Measurements from ENCODE around the gene ALG12.

The ALG12 gene

DNA sequence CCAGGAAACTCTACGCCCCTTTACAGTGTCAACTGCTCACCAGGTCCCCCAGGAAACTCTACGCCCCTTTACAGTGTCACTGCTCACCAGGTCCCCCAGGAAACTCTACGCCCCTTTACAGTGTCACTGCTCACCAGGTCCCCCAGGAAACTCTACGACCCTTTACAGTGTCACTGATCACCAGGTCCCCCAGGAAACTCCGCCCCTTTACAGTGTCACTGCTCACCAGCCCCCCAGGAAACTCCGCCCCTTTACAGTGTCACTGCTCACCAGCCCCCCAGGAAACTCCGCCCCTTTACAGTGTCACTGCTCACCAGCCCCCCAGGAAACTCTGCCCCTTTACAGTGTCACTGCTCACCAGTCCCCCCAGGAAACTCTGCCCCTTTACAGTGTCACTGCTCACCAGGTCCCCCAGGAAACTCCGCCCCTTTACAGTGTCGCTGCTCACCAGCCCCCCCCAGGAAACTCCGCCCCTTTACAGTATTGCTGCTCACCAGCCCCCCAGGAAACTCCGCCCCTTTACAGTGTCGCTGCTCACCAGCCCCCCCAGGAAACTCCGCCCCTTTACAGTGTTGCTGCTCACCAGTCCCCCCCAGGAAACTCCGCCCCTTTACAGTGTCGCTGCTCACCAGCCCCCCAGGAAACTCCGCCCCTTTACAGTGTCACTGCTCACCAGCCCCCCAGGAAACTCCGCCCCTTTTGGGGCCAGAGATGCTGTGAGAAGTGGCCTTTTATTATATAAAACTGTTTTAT is 27.0 kb upstream of the ALG12 start:
- DNase-seq: peak; percentile 49

DNA sequence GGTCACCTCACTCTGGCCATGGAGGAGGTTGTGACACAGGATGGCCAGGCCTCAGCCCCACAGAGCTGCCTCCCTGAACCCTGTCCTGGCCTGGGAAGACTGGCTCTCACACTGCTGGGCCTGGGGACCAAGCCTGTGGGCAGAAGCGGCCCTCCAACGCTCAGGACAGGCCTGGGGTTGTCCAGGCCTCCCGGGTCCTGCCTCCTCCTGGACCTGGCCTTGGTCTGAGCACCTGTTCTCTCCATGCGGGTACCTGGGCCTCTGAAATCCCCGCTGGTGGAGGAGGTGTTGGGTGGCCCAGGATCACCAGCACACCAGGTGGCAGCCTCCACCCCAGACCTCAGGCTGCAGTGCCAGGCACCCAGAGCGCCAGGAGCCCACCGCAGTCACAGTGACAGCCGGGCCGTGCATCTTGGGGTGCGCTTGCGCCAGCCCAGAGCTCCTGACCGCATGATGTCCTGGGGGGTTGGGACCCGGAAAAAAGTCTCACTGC is 26.2 kb upstream of the ALG12 start:
- DNase-seq: no peak

DNA sequence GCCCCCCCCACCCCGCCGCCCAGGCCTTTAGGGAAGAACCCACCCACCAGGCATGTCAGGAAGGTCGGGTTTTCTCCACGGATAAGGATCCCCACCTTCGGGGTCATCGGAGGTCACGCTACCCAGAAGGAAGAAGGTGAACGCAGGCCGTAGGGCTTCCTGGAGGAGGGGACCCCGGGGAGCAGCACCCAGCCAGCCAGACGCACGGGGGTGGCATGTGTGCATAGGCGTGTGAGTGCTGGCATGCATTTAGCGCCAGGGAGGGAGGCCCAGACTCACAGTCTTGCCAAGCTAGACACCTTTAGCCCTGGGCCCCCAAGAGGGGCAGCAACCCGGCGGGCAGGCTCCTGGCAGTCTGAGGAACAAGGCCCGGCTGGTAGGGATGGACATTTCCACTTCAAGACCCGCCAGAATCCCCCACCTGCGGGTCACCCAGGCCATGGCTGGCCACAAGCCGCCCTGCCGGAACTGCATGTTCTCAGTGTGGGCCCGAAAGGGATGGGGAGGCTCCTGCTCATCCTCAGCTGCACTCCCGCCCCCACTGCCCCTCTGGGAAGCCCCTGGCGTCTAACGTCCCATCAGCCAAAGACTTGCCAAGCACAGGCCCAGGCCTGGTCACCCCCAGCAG is 25.6 kb upstream of the ALG12 start:
- DNase-seq: no peak

DNA sequence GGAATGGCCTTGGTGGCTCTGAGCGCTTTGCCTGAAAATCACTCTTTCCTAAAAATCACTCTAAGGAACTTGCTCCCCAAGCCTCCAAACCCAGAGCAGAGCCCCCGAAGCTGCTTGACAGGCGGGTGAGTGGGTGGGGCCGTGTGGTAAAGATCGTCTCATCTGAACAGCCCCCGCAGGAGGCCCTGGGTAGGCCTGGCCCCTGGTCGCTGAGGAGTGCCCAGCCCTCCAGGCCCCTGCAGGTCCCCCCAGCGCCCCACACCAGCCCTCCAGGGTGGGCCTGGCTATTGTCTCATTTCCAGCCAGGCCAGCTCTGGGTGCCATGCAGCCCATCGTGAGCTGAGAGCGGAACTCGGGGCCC is 25.1 kb upstream of the ALG12 start:
- no peak for DNase-seq

DNA sequence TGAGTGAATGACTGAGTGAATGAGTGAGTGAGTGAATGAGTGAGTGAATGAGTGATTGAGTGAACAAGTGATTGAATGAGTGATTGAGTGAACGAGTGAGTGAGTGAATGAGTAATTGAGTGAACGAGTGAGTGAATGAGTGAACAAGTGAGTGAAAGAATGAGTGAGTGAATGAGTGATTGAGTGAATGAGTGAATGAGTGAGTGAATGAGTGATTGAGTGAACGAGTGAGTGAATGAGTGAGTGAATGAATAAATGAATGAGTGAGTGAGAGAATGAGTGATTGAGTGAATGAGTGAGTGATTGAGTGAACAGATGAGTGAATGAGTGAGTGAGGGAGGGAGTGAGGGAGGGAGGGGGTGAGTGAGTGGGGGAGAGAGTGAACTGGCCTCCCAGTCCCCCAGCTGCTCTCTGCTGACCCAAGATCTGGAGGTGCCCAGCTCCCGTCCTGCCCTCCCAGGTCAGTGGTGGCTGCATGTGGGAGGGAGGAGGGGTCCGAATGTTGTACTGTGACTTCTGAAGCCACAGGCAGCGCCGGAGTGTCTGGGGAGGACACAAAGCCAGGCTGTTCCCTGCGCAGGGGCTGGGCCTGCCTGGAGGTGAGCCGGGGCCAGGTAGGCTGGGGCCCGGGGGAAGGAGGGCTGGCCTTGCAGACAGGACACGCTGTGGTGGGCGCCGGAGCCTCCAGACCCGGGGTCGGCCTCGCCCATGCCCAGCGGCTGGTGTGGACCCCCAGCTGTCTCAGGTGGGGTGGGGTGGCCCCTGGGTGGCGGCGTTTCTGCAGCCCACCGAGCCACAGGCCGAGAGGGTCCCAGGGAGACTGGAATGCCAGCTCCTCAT is 24.5 kb upstream of the ALG12 start:
- DNase-seq: no peak

DNA sequence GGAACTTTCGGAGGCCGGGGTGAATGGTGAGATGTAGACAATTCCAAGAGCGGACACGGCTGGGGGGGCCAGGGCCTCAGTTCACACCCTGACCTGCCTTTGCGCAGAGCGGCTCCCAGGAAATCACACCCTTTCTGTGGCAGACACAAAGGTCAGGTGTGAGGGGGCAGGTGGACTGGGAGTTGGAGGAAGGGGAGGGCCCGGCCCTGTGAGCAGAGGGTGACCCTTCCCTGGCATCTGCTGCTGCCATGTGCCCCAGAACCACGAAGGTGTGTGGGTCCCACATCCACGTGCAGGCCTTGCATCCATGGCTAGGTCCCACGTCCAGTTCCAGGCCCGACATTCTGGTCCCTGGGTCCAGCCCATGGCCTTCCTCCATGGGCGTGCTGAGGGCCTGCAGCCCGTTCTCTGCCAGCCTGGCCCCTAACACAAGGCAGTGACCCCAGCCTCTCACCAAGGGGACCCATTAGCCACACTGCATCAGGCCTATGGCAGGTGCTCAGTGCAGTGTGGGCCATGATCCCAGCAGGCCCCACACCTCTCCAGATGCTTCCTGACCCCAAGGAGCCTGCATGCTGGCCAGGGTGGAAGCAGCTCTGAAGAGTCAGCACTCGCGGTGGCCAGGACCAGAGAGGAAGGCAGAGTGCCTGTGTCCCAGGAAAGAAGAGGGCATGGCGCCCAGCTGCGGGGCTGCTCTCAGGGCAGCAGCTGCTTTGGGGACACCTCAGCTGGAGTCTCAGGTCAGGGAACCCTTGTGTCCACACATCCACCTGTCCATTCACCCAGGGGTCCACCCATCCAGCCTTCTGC is 23.5 kb upstream of the ALG12 start:
- DNase-seq: no peak

DNA sequence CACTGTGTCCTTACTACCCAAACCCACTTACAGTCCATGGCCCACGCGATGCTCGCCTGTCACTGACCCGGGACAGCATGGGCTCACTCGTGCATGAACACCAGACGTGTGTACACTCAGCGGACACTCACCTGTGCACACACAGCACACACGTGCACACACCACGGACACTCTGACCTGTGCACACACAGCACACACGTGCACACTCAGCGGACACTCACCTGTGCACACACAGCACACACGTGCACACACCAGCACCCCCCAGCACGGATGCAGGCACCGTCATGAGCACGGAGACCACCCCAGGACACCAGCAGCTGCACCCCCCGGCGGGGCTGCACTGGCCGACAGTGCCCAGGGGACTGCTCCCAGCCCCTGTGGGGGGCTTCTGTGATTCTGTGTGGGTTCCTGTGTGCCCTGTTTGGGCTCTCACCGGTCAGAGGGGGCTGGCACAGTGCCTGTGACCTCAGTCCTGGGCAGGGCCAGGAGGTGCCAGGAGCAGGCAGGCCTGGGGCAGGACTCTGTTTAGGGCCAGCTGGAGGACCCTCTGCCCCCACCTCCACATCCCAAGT is 20.4 kb upstream of the ALG12 start:
- no peak for DNase-seq

DNA sequence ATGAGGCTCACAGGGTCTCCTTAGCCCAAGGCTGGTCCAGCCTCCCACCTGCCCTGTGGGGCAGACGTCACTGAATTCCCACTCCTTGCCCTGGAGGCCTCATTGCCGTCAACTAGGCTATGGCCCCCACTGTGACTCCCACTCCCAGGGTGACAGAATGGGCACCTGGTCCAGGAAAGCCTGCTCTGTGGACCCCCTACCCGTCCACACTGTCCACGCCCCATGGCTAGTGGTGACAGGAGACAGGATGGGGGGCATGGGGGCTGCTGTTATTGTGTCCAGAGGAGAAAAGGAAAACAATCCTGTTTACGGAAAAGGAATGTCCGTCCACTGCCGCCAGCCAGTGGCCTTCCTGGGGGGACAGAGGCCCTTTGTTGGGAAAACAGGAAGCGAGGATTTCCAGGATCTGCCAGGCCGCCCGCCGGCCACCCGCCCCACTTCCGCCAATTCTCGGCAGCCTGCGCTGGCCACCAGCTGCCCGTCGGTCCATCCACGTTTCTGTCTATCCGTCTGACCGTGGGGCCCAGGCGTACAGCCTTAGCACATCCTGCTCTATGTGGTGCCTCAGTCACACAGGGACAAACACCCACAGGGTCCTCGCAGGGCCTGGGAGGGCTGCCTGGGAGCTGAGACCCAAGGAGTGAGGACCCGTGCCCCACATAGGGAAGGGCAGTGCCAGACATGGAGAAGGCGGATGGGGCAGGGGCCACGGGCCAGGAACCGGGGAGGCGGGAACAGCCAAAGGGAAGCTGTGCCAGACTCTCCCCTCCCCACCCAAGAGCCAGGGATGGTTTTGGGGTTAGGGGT is 19.7 kb upstream of the ALG12 start:
- DNase-seq: no peak

DNA sequence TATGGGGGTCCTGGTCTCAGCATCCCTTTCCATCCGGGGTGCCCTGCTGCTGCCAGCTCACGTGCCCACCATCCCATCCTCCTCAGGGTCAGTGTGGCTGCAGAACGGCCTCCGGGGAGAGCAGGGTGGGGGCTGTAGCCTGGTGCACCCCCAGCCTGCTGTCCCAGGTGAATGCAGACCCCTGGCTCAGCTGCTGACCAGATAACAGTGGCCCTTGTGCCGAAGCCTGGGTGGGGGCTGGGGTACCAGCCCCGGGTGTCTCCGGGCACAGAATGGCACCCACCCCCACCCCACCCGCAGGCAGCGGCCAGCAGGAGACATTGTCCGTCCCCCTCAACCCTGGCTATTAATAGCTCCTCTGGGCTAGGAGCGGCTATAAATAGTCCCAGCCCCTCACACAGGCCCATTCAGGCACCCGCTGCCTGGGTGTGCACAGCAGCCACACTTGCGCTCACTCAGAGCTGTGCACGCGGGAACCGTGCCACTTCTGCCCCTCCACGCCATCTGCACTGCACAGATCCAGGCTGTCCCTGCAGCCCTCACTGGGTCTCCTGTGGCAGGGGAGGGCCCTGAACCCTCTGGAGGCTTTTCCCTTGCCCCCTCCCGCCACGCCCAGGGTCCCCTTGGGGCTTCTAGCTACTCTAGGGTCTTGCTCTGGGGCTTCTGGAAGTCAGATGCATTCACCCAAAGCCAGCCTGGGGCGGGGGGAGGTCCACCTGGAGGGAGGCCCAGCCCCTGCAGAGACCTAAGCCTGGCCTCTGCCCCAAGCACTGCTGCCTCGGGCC is 18.9 kb upstream of the ALG12 start:
- no peak for DNase-seq

DNA sequence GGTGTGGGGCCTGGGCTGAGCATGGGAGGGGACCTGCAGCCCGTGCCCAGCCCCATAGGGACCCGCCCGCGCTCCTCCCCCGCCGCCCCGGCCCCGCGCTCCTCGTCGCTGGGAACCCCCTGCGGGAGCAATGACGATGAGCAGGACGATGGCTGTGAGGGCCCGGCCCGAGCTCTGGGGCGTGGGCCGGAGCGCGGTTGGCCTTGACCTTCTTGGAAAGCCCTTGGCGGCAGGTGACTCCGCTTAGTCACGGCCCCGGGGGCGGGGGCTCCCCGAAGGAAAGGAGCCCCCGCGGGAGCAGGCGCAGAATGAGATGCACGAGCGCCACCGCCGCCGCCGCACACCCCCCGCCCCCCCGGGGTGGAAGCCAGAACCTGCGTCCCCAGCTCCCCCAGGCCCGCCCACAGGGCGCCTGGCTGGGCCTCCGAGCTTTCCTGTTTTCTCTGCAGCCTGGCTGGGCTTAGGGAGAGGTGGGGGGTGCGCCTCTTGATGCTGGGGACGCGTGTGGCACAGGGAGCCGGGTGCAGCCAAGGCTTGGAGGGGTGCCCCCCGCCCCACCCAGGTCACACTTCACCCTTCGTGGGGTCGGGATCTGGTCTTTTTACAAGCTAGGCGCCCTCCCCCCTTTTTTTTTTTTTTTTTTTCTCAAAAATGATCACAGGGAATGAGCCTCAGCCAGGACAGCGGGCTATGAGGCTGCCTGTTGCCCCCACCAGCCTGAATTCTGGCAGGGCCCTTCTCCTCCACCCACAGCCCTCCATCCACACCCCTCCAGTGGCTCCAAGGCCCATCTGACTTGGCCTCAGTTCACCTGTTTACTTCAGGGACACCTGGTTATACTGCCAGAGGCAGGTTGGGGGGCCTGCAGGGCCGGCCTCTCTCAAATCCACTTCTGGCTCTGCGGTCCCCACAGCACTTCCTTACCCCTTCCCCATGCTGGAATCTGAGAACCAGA is 18.1 kb upstream of the ALG12 start:
- DNase-seq: peak; percentile 64

DNA sequence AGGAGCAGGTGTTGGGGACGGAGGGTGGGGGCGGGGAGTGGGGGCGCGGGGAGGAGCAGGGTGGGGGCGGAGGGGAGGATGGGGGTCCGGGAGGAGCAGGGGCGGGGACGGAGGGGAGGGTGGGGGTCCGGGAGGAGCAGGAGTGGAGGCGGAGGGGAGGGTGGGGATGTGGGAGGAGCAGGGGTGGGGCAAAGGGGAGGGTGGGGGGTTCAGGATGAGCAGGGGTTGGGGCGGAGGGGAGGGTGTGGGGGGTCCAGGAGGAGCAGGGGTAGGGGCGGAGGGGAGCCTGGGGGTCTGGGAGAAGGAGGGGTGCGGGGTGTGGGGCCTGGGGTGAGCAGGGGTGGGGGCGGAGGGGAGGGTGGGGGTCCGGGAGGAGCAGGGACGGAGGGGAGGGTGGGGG is 17.3 kb upstream of the ALG12 start:
- no peak for DNase-seq

DNA sequence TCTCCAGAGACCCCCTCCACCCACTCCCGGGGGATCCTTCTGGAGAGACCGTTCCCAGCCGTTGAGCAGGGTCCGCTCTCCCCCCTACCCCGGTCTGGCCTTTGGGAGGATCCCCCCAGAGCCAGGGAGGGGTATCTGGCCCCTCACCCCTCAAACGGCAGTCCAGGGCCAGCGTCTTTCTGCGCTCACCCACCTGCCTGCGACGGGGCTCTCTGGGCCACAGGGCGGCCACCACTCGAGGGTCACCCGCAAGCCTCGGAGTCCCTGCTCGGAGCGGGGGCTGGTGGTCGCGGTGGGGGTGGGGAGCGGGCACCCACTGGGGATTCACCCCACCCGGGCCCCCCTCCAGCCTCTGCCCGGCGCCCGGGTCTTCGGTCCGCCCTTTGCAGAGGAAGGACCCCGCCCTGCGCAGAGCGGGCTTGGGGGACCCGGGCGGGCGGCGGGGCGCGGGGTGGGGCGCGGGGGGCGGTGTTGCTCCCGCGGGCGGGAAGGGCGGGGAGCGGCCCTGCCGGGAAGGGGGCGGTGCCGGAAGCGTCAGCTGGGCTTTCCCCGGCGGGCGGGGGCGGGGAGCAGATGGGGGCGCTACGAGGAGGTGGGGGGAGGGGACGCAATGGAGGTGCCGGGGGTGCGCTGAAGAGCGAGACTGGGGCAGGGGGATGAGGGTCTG is 16.8 kb upstream of the ALG12 start:
- DNase-seq: peak; percentile 67

DNA sequence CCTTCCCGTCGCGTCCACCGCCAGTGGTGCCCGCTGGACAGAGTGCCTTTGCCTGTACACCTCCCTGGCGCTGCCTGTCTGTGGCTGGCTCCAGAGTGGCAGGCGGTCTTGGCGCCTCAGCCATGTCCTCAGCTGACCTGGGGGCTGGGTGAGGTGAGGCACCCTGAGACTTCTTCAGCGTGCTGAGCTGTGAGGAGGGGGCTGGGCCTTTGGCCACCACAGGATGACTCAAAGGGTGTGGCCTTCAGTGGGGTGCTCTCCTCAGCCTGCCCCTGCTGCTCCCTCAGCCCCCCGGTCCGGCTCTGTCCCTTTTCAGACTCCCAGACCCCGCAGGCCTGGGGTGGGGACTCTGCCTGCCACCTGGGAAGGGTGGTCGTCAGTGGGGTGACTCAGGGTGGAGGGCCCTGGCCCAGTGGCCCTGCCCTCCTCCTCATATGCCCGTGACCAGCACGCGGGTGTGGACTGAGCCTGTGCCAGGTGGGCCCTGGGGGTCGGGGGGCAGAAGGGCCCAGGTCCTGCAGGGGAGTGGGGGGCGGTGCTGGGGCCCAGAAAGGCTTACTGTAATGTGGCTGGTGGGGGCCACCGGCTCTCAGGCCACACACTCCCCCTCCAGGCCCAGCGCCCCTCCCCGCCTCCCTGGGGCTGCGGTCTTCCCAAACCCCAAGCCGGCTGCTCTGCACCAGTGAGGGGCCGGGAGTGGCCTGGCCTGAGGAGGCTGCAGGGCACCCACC is 16.1 kb upstream of the ALG12 start:
- DNase-seq: peak; percentile 25

DNA sequence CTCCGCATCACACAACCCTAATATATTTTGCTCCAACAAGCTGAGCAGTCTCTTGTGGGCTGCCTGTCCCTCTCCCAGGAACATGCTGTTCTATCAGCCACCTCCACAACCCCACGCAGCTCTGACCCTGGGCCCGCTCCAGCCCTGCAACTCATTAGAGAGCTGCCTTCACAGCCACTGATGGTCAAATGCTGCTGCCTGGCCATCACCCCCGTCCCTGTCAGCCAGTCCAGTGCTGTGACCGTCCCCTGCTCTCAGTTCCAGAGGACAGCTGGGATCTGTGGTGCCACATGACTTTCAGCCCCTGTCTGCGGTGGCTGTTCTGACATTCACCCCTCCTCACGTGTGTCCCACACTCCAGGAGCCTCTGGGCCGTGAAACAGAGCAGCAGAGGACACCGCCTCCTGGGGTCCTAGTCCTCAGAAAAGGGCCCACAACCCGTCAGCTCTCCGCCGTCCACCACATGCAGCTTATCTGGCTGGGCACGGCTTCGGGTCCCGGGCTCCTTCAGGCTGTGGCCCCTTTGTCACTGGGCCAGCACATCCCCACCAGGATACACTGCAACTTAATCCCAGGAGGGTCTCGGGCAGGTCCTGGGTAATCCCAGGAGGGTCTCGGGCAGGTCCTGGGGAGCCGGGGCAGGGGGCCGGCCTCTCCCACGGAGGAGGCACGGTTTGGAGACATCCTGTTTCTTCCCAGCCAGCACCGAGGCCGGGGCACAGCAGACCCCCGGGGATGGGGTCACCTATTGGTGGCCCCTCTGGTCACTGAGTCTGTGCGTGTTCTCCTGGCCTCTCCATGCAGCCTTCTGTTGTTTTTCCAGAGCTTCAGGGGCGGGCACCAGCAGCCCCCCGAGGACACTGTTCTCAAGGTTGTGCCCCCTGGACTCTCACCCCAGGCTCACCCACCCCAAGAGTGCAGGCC is 15.3 kb upstream of the ALG12 start:
- DNase-seq: no peak

DNA sequence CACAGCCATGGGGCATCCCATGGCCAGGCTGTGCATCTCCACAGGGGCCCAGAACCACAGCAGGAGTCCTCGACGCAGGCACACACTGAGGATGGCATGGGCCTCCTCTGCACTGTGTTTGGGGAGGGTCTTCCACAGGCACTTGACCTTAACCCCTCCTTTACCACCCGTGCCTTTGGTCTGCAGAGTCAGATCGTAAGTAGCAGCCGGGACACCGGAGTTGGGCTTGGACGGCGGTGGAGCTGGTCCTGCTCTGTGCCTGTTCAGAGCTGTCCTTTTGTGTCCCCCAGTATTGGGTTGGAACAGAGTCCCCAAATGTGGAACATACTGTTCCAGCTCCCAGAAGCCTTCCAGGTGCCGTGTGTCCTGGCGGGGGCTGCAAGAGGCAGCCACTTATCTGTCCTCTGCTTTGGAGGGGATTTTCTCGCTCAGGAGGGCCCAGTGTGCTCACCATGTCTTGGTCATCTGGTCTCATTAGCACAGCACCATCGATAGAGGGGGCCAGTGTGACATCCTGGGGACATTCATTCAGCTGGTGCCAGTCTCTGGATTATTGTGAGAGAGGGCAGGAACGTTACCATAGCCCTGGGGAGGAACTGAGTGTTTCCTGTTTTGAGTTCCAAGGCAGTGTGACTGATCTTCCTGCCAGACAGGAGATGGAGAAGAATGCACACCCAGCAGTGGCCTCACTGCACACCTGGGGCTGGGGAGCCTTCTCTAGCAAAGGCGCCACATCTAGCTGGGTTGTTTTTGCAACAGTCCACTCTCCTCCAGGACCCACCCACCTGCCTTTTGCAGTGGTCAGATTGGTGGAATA is 12.6 kb upstream of the ALG12 start:
- peak; percentile 61 for DNase-seq

DNA sequence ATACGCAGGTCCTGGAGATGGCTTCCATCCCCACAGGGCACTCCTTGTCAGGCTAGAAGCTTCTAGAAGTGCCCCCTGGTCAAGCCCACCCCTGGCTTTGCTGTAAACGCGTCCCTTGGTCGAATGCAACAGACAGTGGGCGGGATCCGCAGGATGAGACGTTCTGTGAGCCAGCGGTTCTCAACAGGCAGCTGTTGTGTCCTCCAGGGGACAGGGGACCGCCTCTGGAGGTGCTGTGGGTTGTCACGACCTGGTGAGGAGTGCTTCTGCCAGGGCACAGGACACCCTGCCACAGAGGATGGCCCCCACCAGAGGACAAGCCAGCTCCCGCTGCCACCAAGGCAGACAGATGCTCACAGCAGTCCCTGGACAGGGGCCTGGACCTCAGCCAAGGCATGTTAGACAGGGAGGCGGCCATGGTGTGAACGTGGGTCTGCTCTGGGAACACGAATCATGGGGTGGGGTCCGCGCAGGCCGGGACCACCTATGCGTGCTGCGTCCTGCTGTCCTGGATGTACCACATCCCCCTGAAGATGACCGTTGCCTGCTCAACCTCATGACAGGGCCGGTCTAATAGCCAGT is 11.8 kb upstream of the ALG12 start:
- no peak for DNase-seq
